ENCODE measurements around the gene ERI3.

Gene ERI3

DNA sequence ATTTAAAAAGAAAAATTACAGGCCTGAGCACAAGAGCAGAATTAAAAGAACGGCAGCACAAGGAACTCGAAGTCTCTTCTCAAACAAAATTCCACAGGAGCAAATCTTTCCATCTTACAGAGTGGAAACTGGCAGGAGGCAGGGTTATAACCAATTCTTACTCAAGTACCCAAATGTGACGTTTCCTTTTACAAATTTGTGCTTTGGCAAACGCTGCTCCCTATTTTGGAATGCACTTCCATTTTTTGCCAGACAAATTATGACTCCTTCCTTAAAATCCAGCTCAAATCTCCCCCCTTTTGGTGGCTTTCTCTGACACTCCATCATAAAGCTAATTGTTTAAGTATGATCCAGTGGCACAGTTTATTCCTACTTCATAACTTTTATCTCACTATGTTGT lies 7.8 kb downstream of the ERI3 start:
- TF ChIP-seq, protein P1, sequence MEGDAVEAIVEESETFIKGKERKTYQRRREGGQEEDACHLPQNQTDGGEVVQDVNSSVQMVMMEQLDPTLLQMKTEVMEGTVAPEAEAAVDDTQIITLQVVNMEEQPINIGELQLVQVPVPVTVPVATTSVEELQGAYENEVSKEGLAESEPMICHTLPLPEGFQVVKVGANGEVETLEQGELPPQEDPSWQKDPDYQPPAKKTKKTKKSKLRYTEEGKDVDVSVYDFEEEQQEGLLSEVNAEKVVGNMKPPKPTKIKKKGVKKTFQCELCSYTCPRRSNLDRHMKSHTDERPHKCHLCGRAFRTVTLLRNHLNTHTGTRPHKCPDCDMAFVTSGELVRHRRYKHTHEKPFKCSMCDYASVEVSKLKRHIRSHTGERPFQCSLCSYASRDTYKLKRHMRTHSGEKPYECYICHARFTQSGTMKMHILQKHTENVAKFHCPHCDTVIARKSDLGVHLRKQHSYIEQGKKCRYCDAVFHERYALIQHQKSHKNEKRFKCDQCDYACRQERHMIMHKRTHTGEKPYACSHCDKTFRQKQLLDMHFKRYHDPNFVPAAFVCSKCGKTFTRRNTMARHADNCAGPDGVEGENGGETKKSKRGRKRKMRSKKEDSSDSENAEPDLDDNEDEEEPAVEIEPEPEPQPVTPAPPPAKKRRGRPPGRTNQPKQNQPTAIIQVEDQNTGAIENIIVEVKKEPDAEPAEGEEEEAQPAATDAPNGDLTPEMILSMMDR (IDR thresholded peaks at IDR 0.05): no peak
- Mint-ChIP-seq H3K9me3 (no peaks in the 10 kb centered on the region), H3K27ac (no peak overlapping the region), H3K4me1 (peaks cover 73% of the 10 kb centered on the region), H3K4me3 (no peak overlapping the region), H3K27me3 (ENCODE audit: low read depth, poor library complexity) (peaks cover 3% of the 10 kb centered on the region), H3K36me3 (ENCODE audit: low read depth) (peaks cover 24% of the 10 kb centered on the region)
- no peak for DNase-seq

- peaks cover 24% of the 10 kb centered on the region for H3K36me3 Mint-ChIP-seq (ENCODE audit: low read depth)
- no peak overlapping the region for H3K27ac Mint-ChIP-seq
- peaks cover 5% of the 10 kb centered on the region for H3K27me3 Mint-ChIP-seq (ENCODE audit: low read depth, poor library complexity)
Observed at GRCh38 chr1:44346878-44347277, 8.2 kb downstream of the ERI3 start.

GRCh38 chr1:44346184-44346583 lies 8.9 kb downstream of the ERI3 start:
- Mint-ChIP-seq H3K36me3 (ENCODE audit: low read depth) (peaks cover 23% of the 10 kb centered on the region), H3K27ac (peak overlapping the region; percentile 55), H3K4me1 (peaks cover 63% of the 10 kb centered on the region), H3K4me3 (no peak overlapping the region), H3K9me3 (no peaks in the 10 kb centered on the region), H3K27me3 (ENCODE audit: low read depth, poor library complexity) (peaks cover 2% of the 10 kb centered on the region)
- TF ChIP-seq, protein P1 (IDR thresholded peaks at IDR 0.05): no peak
- DNase-seq: no peak

More at GRCh38 chr1:44346878-44347277, 8.2 kb downstream of the ERI3 start:
- DNase-seq: no peak
- TF ChIP-seq, protein P1 (IDR thresholded peaks at IDR 0.05): no peak
- peaks cover 69% of the 10 kb centered on the region for H3K4me1 Mint-ChIP-seq
- no peak overlapping the region for H3K4me3 Mint-ChIP-seq
- H3K9me3 Mint-ChIP-seq: no peaks in the 10 kb centered on the region

- Mint-ChIP-seq H3K27me3 (ENCODE audit: low read depth, poor library complexity) (peaks cover 2% of the 10 kb centered on the region), H3K4me3 (peak overlapping the region; percentile 12), H3K36me3 (ENCODE audit: low read depth) (peaks cover 24% of the 10 kb centered on the region), H3K4me1 (peaks cover 60% of the 10 kb centered on the region), H3K9me3 (no peaks in the 10 kb centered on the region), H3K27ac (peak overlapping the region; percentile 91)
- no peak for DNase-seq
- TF ChIP-seq, protein P1 (IDR thresholded peaks at IDR 0.05): no peak
Observed at GRCh38 chr1:44345187-44345775, 9.8 kb downstream of the ERI3 start.

- Mint-ChIP-seq H3K4me3 (no peak overlapping the region), H3K27ac (no peak overlapping the region), H3K4me1 (peaks cover 22% of the 10 kb centered on the region), H3K9me3 (peaks cover 14% of the 10 kb centered on the region), H3K27me3 (ENCODE audit: low read depth, poor library complexity) (peaks cover 2% of the 10 kb centered on the region), H3K36me3 (ENCODE audit: low read depth) (peaks cover 70% of the 10 kb centered on the region)
- DNase-seq: no peak
- TF ChIP-seq, protein P1 (IDR thresholded peaks at IDR 0.05): no peak
Observed at GRCh38 chr1:44339731-44340130, 15.3 kb downstream of the ERI3 start.

GRCh38 chr1:44338136-44338535 lies 16.9 kb downstream of the ERI3 start:
- peaks cover 2% of the 10 kb centered on the region for H3K27me3 Mint-ChIP-seq (ENCODE audit: low read depth, poor library complexity)
- peaks cover 14% of the 10 kb centered on the region for H3K9me3 Mint-ChIP-seq
- TF ChIP-seq, protein P1 (IDR thresholded peaks at IDR 0.05): no peak
- peaks cover 74% of the 10 kb centered on the region for H3K36me3 Mint-ChIP-seq (ENCODE audit: low read depth)
- DNase-seq: no peak
- H3K27ac Mint-ChIP-seq: no peak overlapping the region
- H3K4me3 Mint-ChIP-seq: no peak overlapping the region
- peaks cover 32% of the 10 kb centered on the region for H3K4me1 Mint-ChIP-seq
